GM20000 (cell line): ENCODE measurements around the gene SETD1A.

ENCODE experiments used
- DNase-seq: peaks from one replicate; pipeline ENCODE4 v3.0.0; 2012; ENCODE audit warnings: low spot score
- TF ChIP-seq, protein P1 (sequence below): IDR thresholded peaks from 2 replicates; pipeline ENCODE4 v1.5.1; 2012; ENCODE audit warnings: mild to moderate bottlenecking, control low read depth; ENCODE audit errors: extremely low read depth, missing control alignments

The SETD1A gene

DNA sequence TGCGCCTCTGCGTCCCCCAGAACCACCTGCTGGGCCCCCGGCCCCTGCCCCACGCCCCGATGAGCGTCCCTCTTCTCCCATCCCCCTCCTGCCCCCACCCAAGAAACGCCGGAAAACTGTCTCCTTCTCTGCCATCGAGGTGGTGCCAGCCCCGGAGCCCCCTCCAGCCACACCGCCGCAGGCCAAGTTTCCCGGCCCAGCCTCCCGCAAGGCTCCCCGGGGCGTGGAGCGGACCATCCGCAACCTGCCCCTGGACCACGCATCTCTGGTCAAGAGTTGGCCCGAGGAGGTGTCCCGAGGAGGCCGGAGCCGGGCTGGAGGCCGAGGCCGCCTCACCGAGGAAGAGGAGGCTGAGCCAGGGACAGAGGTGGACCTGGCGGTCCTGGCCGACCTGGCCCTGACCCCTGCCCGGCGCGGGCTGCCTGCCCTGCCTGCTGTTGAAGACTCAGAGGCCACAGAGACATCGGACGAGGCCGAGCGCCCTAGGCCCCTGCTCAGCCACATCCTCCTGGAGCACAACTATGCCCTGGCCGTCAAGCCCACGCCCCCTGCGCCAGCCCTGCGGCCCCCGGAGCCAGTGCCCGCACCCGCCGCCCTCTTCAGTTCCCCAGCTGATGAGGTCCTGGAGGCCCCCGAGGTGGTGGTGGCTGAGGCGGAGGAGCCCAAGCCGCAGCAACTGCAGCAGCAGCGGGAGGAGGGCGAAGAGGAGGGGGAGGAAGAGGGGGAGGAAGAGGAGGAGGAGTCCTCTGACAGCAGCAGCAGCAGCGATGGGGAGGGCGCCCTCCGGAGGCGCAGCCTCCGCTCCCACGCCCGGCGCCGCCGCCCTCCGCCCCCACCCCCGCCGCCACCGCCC lies 21.8 kb downstream of the SETD1A start:
- DNase-seq = no peak
- TF ChIP-seq, protein P1, sequence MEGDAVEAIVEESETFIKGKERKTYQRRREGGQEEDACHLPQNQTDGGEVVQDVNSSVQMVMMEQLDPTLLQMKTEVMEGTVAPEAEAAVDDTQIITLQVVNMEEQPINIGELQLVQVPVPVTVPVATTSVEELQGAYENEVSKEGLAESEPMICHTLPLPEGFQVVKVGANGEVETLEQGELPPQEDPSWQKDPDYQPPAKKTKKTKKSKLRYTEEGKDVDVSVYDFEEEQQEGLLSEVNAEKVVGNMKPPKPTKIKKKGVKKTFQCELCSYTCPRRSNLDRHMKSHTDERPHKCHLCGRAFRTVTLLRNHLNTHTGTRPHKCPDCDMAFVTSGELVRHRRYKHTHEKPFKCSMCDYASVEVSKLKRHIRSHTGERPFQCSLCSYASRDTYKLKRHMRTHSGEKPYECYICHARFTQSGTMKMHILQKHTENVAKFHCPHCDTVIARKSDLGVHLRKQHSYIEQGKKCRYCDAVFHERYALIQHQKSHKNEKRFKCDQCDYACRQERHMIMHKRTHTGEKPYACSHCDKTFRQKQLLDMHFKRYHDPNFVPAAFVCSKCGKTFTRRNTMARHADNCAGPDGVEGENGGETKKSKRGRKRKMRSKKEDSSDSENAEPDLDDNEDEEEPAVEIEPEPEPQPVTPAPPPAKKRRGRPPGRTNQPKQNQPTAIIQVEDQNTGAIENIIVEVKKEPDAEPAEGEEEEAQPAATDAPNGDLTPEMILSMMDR = no peak

DNA sequence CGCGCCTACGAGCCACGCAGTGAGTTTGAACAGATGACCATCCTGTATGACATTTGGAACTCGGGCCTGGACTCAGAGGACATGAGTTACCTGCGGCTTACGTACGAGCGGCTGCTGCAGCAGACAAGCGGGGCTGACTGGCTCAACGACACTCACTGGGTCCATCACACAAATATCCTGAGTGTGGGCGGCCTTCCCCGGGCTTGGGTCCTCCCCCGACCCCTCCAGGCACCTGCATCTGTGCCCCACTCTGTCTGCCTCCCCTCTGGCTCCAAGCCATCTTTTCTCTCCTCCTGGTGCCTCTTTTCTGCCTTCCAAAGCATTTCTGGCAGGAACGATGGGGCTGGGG lies 22.4 kb downstream of the SETD1A start:
- TF ChIP-seq, protein P1 = no peak
- DNase-seq = no peak

DNA sequence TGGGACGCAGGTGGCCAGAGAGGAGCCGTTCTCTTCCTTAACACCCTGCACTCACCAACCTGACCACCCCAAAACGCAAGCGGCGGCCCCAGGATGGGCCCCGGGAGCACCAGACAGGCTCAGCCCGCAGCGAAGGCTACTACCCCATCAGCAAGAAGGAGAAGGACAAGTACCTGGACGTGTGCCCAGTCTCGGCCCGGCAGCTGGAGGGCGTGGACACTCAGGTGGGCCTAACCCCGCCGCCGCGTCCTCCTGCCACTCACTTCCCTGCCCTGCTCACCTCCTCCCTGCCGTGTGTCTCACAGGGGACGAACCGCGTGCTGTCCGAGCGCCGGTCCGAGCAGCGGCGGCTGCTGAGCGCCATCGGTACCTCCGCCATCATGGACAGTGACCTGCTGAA lies 22.9 kb downstream of the SETD1A start:
- DNase-seq = no peak
- TF ChIP-seq, protein P1 = no peak

DNA sequence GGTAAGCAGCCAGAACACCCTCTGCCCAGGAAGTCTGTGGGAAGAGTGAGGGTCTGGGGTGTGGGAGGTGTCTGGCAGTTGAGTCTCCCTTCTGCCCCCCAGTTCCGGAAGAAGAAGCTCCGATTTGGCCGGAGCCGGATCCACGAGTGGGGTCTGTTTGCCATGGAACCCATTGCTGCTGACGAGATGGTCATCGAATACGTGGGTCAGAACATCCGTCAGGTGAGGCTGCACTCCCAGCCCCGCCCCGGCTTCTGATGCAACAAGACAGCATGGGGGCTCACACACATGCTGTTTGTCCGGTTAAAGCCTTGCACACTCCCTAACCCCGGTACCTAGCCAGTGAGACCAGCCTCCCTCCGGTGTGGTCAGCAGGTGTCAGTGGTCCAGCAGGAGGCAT lies 23.4 kb downstream of the SETD1A start:
- no peak for DNase-seq
- TF ChIP-seq, protein P1 = no peak

DNA sequence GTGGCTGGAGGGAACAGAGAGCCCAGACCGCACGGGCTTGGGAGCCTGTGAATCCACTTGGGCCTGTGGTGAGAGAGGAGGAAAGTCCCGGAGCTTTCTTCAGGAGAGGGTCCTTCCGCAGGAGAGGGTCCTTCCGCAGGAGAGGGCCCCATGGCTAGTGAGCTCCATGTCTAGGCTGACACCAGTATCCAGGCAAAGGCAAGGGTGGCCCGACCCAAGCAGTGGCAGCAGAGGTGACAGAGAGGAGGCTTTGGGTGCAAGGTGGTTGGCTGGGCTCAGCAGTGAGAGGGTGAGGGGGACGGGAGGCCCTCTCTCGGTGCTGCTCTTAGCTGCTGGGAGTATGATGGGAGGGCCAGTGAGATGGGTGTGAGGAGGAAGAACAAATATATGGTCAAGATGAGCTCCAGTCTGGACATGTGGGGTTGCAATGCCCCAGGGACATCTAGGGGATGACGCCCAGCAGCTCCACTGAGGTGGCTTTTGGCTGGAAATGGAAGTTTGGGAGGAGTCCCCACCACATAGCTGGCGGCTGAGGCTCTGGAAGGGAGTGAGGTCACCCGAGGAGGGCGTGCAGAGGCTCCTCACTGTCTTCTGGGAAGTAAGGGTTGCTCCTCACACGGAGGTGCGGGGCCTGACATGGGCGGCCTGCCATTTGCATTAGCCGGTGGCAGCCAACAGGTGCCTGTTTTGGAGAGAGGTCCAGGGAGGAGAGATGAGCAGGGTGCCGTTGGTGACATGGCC lies 25.2 kb downstream of the SETD1A start:
- no peak for DNase-seq
- TF ChIP-seq, protein P1 = no peak

DNA sequence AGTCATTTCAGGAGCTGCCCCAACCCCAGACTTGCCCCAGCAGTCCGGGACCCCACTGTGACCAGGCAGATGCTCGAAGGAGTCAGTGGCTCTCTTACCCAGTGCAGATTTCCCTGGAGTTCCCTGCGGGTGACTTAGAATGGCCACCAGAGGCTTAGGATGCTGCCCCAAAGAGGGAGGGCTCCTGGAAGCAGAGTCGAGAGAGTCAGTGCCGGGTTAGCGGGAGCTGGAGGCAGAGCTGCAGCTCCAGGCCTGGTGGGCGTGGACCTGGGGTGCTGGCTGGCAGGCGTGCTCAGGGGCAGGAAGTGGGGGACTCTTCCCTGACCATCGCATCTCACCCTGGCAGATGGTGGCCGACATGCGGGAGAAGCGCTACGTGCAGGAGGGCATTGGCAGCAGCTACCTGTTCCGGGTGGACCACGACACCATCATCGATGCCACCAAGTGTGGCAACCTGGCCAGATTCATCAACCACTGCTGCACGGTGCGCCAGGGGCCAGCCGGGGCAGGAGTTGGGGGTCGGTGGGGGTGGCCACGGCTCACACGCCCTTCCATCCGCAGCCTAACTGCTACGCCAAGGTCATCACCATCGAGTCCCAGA lies 25.8 kb downstream of the SETD1A start:
- TF ChIP-seq, protein P1 = no peak
- DNase-seq = no peak
